Cardiac muscle cell (in vitro differentiated cells and primary cell): ENCODE results near the gene GLMP. TPM values are rescaled to one million over a fixed set of nuclear protein-coding genes. Genes with fewer than 3 reads are reported as not detected.

Experiments used
- DNase-seq, 2 donors: peaks; one replicate each; pipeline versions ENCODE4 v3.0.0 to v3.0.0-alpha.2; 2010 to 2017; ENCODE audit warnings: low read depth in 1 of 2, low spot score in 1 of 2
- H3K27ac ChIP-seq: fragments of 200-600 bp; sonication (generic); 2 replicates; pipeline ENCODE4 v1.5.1; 2016
- H3K27me3 ChIP-seq: fragments of 200-600 bp; sonication (generic); 2 replicates; pipeline ENCODE4 v1.6.0; 2016; ENCODE audit warnings: control low read depth
- H3K36me3 ChIP-seq: fragments of 200-600 bp; sonication (generic); 2 replicates; pipeline ENCODE4 v1.5.1; 2016; ENCODE audit warnings: control low read depth
- H3K4me1 ChIP-seq: fragments of 200-600 bp; sonication (generic); 2 replicates; pipeline ENCODE4 v1.8.1; 2017; ENCODE audit warnings: low read depth, mild to moderate bottlenecking, mixed run types
- H3K4me3 ChIP-seq: fragments of 200-600 bp; sonication (generic); 2 replicates; pipeline ENCODE4 v1.5.1; 2016; ENCODE audit warnings: mild to moderate bottlenecking
- H3K9me3 ChIP-seq: fragments of 200-600 bp; sonication (generic); 2 replicates; pipeline ENCODE4 v1.5.1; 2017; ENCODE audit warnings: low read depth, mild to moderate bottlenecking, control low read depth
- polyA plus RNA-seq: library from polyadenylated mRNA; unstranded; fragments of >200 nt; fragmentation: Nextera tagmentation; extraction: Ambion mirVana; gene quantifications from 2 replicates; pipeline ENCODE4 v1.2.1, GENCODE V29; 2016
- total RNA-seq: library from RNA; depleted of rRNA; stranded (reverse); fragments of >200 nt; gene quantifications from 2 replicates; pipeline ENCODE4 v1.2.3, GENCODE V29; 2016
- TF ChIP-seq, protein P1 (sequence below): IDR thresholded peaks from 2 replicates; pipeline ENCODE4 v1.5.1; 2012; ENCODE audit warnings: low read depth, mild to moderate bottlenecking, low read length

Gene GLMP
- total and polyA plus RNA-seq, 2 experiments from 2014 or later, result 49.0 to 54.9 TPM

DNA sequence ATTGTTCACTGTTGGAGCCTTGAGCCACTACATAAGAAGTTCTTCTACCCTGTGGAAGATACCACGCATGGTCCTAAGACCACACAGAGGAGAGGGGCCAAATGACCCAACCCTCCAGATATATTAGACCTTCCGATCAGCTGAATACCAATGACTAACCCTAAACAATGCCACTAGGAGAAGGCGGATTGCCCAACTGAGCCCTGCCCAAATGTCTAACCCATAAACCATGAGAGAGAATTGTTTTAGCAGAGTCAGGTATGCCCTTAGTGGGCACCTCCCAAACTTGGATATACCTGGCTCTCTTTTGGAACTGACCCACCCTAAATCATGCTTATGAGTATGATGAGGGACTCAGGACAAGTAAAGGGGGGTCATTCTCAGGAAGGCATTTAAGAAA is 25.2 kb downstream of the GLMP start:
- no peak overlapping the region for H3K27ac ChIP-seq
- TF ChIP-seq, protein P1, sequence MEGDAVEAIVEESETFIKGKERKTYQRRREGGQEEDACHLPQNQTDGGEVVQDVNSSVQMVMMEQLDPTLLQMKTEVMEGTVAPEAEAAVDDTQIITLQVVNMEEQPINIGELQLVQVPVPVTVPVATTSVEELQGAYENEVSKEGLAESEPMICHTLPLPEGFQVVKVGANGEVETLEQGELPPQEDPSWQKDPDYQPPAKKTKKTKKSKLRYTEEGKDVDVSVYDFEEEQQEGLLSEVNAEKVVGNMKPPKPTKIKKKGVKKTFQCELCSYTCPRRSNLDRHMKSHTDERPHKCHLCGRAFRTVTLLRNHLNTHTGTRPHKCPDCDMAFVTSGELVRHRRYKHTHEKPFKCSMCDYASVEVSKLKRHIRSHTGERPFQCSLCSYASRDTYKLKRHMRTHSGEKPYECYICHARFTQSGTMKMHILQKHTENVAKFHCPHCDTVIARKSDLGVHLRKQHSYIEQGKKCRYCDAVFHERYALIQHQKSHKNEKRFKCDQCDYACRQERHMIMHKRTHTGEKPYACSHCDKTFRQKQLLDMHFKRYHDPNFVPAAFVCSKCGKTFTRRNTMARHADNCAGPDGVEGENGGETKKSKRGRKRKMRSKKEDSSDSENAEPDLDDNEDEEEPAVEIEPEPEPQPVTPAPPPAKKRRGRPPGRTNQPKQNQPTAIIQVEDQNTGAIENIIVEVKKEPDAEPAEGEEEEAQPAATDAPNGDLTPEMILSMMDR, result no peak
- peaks cover 74% of the 10 kb centered on the region for H3K36me3 ChIP-seq

DNA sequence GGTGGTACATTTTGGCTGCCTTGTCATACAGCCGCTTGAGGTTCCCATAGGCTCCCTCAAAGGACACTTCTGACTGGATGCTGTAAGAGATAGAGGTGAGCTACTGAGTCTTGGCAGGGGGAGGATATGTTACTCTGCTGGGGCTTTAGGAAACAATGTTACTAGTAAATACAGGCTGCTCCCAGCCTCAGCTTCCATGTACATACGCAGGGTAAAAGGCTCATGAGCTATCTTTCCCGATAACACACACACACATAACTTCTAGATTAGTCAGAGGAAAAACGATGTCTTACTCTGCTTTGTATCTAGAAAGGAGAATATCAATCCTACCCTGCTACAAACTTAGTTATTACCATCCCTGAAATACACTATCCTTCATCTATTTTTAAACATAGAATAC is 27.1 kb downstream of the GLMP start:
- Histone ChIP-seq H3K27me3 (no peaks in the 10 kb centered on the region), H3K9me3 (no peaks in the 10 kb centered on the region), H3K4me3 (no peak overlapping the region), H3K36me3 (peaks cover 75% of the 10 kb centered on the region), H3K4me1 (no peaks in the 10 kb centered on the region), H3K27ac (no peak overlapping the region)
- DNase-seq, result peak in 1 of 2 donors; percentile 65
- TF ChIP-seq, protein P1, result no peak

More for the DNA sequence above, 25.2 kb downstream of the GLMP start:
- H3K9me3 ChIP-seq, result no peaks in the 10 kb centered on the region
- DNase-seq, result no peak
- no peaks in the 10 kb centered on the region for H3K4me1 ChIP-seq
- H3K27me3 ChIP-seq, result no peaks in the 10 kb centered on the region
- H3K4me3 ChIP-seq, result no peak overlapping the region

DNA sequence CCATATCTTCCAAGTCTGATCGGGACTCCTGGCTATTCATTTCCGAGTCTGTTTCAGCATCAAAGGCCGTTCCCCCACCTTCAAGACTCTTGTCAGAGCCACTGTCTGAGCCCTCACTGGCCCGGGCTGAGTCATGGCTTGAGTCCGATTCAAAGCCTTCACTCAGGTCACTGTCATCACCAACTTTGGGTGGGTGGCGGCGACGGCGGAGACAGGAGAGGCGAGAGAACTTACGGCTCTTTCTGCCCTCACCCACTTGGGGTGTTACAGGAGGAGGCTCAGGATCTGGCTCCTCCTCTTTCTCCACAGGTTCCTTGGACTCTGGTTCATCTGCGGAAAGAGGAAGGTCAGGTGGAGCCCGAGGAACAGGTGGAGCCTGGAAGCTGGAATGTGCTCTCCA is 29.4 kb downstream of the GLMP start:
- Histone ChIP-seq H3K4me1 (no peaks in the 10 kb centered on the region), H3K9me3 (no peaks in the 10 kb centered on the region), H3K27ac (no peak overlapping the region), H3K4me3 (no peak overlapping the region), H3K27me3 (no peaks in the 10 kb centered on the region), H3K36me3 (peaks cover 69% of the 10 kb centered on the region)
- DNase-seq, result no peak
- TF ChIP-seq, protein P1, result no peak

DNA sequence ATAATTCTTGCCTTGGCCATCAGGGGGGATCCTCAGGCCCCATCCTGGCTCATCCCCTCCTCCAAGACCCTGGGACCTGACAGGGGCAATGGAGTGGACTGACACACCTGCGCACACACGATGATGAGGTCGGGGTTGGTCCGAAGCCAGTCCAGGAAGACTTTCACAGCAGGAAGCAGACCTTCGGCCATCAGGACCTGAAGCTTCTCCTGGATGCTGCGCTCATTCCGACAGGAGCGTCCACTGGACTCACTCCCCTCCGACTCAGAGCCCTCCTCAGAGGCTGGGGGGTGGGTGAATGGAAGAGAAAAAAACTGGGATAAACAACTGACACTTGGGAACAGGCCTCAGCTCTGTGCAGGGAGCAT is 32.2 kb downstream of the GLMP start:
- H3K36me3 ChIP-seq, result peaks cover 71% of the 10 kb centered on the region

DNA sequence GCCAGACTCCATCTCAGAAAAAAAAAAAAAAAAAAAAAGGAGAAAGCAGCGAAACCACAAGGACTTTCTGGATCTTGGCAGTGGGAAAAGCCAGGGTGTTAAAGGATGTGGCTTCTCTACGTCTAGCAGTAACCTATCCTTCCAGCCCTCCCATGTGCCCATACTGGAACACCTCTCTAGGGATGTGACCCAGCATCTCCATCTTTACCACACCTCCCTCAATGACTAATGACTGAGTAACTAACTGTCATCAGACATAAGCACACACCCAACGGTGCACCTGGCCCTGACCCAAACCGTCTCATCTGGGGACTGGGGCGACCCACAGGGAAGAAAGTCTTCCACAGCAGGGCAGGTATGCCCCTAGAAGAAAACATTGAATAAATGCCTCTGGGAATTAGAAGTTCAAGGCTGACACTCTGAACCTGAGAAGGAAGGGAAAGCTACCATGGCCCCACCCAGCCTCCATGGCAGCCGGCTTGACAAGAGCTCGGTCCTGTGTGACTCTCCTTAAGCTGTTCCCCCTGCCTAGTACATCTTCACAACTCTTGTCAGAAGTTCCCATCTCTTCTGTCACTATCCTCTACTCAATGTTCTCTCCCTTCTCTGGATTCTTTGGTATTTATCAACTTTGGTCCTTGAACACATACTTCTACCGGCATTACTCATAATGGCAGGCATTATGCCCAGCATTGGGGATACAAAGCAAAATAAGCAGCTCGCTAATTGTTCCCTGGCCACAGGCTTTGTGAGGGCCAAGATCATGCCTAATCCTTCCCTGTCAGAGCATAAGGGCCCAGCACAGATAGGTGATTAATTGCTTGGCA is 32.8 kb downstream of the GLMP start:
- DNase-seq, result peak in 1 of 2 donors; percentile 63
- H3K27ac ChIP-seq, result no peak overlapping the region
- H3K36me3 ChIP-seq, result peaks cover 71% of the 10 kb centered on the region

More for the DNA sequence above, 32.2 kb downstream of the GLMP start:
- Histone ChIP-seq H3K27me3 (no peaks in the 10 kb centered on the region), H3K9me3 (no peaks in the 10 kb centered on the region), H3K27ac (no peak overlapping the region), H3K4me1 (no peaks in the 10 kb centered on the region), H3K4me3 (no peak overlapping the region)
- TF ChIP-seq, protein P1, result no peak
- no peak for DNase-seq

More for the DNA sequence above, 32.8 kb downstream of the GLMP start:
- TF ChIP-seq, protein P1, result no peak
- Histone ChIP-seq H3K27me3 (no peaks in the 10 kb centered on the region), H3K9me3 (no peaks in the 10 kb centered on the region), H3K4me1 (no peaks in the 10 kb centered on the region), H3K4me3 (no peak overlapping the region)
